ENCODE data around the gene RNU2-63P.
A peak's percentile ranks its signal among the peaks of the same experiment; 100 is the strongest.
"Not testable (repeated sequence)": the region's sequence is repeated elsewhere in the genome, so short reads cannot be mapped to it uniquely, and the experiment has no call there.

The RNU2-63P gene

DNA sequence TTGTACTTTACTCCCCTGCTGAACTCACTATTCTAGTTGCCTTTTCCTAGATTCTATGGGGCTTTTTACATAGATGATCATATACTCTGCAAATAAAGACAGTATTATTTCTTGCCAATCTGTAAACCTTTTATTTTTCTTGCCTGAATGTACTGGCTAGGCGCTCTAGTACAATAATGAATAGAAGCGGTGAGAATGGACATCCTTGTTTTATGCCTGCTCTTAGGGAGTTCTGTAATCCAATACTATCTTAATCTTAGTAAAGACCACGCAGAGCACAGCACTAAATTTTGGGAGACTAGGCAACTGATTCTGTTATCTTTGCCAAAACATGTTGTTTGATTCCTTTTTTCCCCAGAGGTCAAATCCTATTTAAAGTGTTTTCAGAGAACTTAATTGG, 32.2 kb upstream of the RNU2-63P start:
- no peak overlapping the region for H3K4me3 ChIP-seq (ENCODE audit: low read depth, low read length)
- in situ Hi-C loops (cut with HindIII; ENCODE audit: low sequenced_read_pairs): no loop called here
- TF ChIP-seq, protein P1, sequence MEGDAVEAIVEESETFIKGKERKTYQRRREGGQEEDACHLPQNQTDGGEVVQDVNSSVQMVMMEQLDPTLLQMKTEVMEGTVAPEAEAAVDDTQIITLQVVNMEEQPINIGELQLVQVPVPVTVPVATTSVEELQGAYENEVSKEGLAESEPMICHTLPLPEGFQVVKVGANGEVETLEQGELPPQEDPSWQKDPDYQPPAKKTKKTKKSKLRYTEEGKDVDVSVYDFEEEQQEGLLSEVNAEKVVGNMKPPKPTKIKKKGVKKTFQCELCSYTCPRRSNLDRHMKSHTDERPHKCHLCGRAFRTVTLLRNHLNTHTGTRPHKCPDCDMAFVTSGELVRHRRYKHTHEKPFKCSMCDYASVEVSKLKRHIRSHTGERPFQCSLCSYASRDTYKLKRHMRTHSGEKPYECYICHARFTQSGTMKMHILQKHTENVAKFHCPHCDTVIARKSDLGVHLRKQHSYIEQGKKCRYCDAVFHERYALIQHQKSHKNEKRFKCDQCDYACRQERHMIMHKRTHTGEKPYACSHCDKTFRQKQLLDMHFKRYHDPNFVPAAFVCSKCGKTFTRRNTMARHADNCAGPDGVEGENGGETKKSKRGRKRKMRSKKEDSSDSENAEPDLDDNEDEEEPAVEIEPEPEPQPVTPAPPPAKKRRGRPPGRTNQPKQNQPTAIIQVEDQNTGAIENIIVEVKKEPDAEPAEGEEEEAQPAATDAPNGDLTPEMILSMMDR (IDR thresholded peaks at IDR 0.05; ENCODE audit: low read depth, low read length, missing control alignments): no peak
- no peak for DNase-seq (ENCODE audit: low read depth)

DNA sequence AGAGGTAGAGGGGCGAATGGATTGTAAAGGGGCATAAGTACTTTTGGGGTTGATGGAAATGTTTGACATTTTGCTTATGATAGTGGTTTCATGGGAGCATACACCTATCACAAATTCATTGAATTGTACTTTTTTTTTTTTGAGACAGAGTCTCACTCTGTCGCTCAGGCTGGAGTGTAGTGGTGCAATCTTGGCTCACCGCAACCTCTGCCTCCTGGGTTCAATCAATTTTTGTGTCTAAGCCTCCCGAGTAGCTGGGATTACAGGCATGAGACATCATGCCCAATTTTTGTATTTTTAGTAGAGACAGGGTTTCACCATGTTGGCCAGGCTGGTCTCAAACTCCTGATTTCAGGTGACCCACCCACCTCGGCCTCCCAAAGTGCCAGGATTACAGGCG, 29.2 kb upstream of the RNU2-63P start:
- in situ Hi-C loops (cut with HindIII; ENCODE audit: low sequenced_read_pairs); DNase-seq (ENCODE audit: low read depth); H3K4me3 ChIP-seq (ENCODE audit: low read depth, low read length): not testable (repeated sequence)

DNA sequence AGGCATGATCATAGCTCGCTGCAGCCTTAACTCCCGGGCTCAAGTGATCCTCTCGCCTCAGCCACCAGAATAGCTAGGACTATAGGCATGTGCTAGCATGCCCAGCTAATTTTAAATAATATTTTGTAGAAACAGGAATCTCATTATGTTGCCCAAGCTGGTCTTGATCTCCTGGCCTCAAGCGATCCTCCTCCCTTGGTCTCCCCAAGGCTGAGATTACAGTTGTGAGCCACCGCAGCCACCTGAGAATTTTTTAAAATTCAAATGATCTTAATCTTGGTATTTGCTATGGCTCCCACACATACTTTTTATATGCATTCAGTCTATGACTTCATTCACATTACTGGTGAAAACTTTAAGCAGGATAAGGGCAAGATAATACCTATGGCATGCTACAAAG, 26.1 kb upstream of the RNU2-63P start:
- TF ChIP-seq, protein P1 (IDR thresholded peaks at IDR 0.05; ENCODE audit: low read depth, low read length, missing control alignments): no peak
- H3K4me3 ChIP-seq (ENCODE audit: low read depth, low read length): no peak overlapping the region
- in situ Hi-C loops (cut with HindIII; ENCODE audit: low sequenced_read_pairs): no loop called here
- no peak for DNase-seq (ENCODE audit: low read depth)

DNA sequence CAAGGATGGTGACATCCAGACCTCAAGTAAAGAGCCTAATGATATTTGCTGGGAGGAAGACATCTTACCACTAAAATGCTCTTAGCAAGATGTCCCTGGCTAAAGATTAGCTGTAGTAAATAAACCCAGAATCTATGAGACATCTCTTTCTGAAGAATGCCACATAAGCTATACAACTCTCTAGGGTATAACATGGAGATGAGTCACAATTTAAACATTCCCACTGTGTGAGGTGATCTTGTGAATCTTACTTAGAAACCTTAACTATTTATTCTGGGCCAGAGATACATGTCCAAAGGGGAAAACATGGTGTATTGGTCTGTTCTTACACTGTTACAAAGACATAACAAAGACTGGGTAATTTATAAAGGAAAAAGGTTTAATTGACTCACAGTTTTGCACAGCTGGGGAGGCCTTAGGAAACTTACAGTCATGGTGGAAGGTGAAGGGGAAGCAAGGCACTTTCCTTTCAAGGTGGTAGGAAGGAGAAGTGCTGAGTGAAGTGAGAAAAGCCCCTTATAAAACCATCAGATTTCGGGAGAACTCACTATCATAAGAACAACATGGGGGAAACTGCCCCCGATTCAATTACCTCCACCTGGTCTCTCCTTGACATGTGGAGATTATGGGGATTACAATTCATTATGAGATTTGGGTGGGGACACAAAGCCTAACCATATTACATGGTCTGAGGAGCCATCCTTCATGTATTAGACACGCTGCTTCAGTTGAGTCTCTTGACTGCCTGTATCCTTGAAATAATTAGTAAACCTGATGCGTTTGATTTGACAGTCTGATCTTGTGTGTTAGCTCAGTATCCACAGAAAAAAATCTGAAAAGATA, 22.1 kb upstream of the RNU2-63P start:
- in situ Hi-C loops (cut with HindIII; ENCODE audit: low sequenced_read_pairs): no loop called here
- no peak overlapping the region for H3K4me3 ChIP-seq (ENCODE audit: low read depth, low read length)
- DNase-seq (ENCODE audit: low read depth): peak; percentile 61
- TF ChIP-seq, protein P1 (IDR thresholded peaks at IDR 0.05; ENCODE audit: low read depth, low read length, missing control alignments): no peak

DNA sequence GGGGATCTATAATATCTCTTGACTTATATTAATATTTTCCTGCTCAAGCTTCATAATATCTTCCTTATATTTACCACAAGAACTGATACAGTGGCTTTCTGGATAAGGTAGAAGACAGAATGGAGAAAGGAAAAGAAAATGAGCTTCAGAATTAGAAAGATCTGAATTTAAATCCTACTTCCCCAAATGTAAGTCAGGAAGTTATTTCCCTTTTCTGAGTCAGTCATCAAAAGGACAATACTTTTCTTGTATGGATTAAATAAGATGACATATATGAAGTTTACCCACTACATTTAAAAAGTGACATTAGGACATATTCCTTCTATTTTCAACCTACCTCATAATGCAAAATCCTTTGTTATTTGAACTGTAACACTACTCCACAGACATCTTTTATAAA, 20.3 kb upstream of the RNU2-63P start:
- no peak overlapping the region for H3K4me3 ChIP-seq (ENCODE audit: low read depth, low read length)
- in situ Hi-C loops (cut with HindIII; ENCODE audit: low sequenced_read_pairs): no loop called here
- DNase-seq (ENCODE audit: low read depth): no peak
- TF ChIP-seq, protein P1 (IDR thresholded peaks at IDR 0.05; ENCODE audit: low read depth, low read length, missing control alignments): no peak

DNA sequence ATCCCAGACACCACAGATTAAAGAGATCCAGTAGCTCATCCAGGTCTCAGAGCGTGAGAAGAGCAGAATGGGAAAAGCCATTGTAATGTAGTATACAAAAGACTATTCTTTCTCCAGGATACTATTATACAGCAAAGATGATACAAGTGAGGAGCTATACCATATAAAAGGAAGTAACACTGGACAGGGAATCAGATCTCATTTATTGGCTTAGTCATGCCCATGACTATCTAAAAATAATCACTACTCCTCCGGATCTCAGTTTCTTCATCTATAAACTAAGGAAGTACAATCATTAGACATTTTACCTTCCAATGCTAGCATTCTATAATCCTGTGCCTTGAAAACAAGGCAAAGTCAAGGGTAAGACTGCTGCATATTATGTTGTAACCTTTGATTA, 19.8 kb upstream of the RNU2-63P start:
- TF ChIP-seq, protein P1 (IDR thresholded peaks at IDR 0.05; ENCODE audit: low read depth, low read length, missing control alignments): no peak
- in situ Hi-C loops (cut with HindIII; ENCODE audit: low sequenced_read_pairs): no loop called here
- no peak for DNase-seq (ENCODE audit: low read depth)
- no peak overlapping the region for H3K4me3 ChIP-seq (ENCODE audit: low read depth, low read length)

DNA sequence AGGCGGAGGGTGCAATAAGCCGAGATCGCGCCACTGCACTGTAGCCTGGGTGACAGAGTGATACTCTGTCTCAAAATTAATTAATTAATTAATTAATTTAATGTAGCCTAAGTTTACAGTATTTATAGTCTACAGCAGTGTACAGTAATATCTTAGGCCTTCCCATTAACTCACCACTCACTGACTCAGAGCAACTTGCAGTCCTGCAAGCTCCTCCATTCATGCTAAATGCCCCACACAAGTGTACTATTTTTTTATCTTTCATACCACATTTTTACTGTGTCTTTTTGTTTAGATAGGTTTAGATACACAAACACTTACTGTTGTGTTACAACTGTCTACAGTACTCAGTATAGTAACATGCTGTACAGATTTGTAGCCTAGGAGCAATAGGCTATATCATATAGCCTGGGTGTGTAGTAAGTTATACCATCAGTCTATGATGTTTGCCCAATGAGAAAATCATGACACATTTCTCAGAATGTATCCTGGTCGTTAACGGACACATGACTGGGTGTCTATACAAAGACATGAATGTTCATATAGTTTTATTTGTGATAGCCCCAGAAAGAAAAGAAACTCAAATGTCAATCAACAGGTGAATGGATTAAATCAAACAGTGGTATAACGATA, 15.8 kb upstream of the RNU2-63P start:
- TF ChIP-seq, protein P1 (IDR thresholded peaks at IDR 0.05; ENCODE audit: low read depth, low read length, missing control alignments): no peak
- no peak overlapping the region for H3K4me3 ChIP-seq (ENCODE audit: low read depth, low read length)
- in situ Hi-C loops (cut with HindIII; ENCODE audit: low sequenced_read_pairs): no loop called here

More for the DNA sequence above, 15.8 kb upstream of the RNU2-63P start:
- no peak for DNase-seq (ENCODE audit: low read depth)
